Activated CD4-positive, alpha-beta T cell treated with anti-CD3 and anti-CD28 coated beads, Interleukin-2, amount 10 ng/mL, durations not matched to agents 24 days and 14 days (primary cell): ENCODE results near the gene FAM168A. TPM values are rescaled to one million over a fixed set of nuclear protein-coding genes. Genes with fewer than 3 reads are reported as not detected.

ENCODE experiments used
- DNase-seq: peaks from one replicate; pipeline ENCODE4 v3.0.0; 2022
- H3K27ac Mint-ChIP-seq: one replicate; pipeline ENCODE4 v1.8.0; 2022; ENCODE audit warnings: mild to moderate bottlenecking, mixed read lengths
- H3K27me3 Mint-ChIP-seq: one replicate; pipeline ENCODE4 v1.8.0; 2022; ENCODE audit warnings: mixed read lengths
- H3K36me3 Mint-ChIP-seq: one replicate; pipeline ENCODE4 v1.8.0; 2022; ENCODE audit warnings: low read depth, mild to moderate bottlenecking, mixed read lengths
- H3K4me1 Mint-ChIP-seq: one replicate; pipeline ENCODE4 v1.8.0; 2021; ENCODE audit warnings: mixed read lengths
- H3K4me3 Mint-ChIP-seq: one replicate; pipeline ENCODE4 v1.8.0; 2022; ENCODE audit warnings: mild to moderate bottlenecking, moderate library complexity, mixed read lengths
- H3K9me3 Mint-ChIP-seq: one replicate; pipeline ENCODE4 v1.8.0; 2021; ENCODE audit warnings: mixed read lengths
- intact Hi-C: fragments of 100-400 bp; cut with micrococcal nuclease; formaldehyde crosslinking; loops from one replicate; pipeline ENCODE4 v1.15.1; 2023
- total RNA-seq: library from RNA; stranded (reverse); gene quantifications from 2 replicates; pipeline ENCODE4 v1.2.3, GENCODE V29; 2022

Gene FAM168A
- total RNA-seq, 1 donor from 2014 or later: 19.8 TPM

DNA sequence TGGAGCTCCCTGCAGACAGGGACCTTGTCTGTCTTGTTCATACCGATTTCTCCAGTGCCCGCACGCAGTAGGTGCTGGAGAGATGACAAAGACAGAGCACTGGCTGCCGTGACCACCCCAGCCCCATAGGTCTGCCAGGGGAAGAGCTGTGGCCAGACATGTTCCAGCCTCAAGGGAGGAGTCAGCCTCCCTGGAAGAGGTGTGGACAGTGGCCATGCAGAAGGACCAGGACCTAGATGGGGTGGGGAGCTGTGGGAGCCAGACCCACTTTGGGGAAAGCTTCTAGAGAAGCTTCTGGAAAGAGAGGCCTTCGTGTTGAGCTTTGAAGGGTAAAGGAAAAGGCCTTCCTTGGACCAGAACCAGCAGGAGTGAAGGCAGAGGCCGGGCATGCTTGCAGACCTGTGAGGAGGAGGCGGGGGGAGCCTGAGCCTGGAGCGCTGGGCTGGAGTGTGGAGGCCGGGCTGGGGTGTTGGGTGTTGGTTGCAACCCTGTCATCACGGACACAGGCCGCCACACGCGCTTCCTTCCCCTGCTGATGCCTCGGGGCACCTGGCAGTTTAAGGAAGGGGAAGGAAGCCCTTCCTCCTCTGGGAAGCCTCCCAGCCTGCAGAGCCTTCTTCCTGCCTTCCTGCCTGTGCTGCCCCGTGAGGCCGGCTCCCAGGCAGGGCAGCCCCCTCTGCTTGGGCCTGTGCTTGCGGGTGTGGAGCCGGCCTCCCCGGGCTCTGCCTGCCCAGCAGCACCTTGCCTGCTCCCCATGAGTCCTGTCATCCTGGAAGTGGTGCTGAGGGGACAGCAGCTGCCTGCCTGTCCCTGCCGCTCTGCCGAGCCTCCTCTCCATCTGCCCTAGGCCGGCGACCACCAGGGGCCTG, 209.4 kb downstream of the FAM168A start:
- peaks cover 9% of the 10 kb centered on the region for H3K36me3 Mint-ChIP-seq
- no peaks in the 10 kb centered on the region for H3K9me3 Mint-ChIP-seq

DNA sequence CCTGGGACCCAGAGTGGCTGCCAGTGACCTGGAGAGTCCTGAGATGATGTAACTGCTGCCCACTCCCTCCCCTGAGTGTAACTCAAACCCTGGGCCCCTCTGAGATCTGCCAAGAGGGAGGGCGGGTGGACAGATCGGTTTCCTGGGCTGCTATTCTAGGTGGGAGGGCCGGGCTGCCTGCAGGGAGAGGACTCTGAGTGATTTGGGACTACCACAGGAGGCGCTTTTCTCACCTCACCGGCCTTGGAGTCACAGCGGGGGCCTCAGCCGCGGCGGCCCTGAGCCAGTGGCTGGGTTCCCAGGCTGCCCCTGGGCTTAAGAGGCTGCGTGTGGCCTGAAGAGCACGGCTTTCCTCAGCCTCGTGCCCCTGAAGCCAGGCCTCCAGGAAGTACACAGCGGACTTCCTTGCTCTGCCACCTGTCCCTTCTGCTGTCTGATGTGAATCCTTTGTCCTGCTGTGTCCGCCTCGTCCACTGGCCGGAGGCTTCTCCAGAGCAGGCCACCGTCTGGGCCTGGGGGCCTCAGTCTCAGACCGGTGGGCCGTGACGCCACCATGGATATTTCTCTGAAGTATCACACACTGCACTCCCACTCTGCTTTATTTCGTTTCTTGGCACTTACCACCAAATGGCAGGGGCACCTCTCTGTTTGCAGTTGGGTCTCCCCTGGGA, 210.2 kb downstream of the FAM168A start:
- no peaks in the 10 kb centered on the region for H3K27me3 Mint-ChIP-seq
- no peak overlapping the region for H3K27ac Mint-ChIP-seq
- DNase-seq: no peak
- H3K36me3 Mint-ChIP-seq: peaks cover 9% of the 10 kb centered on the region
- peaks cover 46% of the 10 kb centered on the region for H3K4me1 Mint-ChIP-seq
- no peaks in the 10 kb centered on the region for H3K9me3 Mint-ChIP-seq
- intact Hi-C loops: no loop called here
- no peak overlapping the region for H3K4me3 Mint-ChIP-seq

More for the DNA sequence above, 209.4 kb downstream of the FAM168A start:
- Mint-ChIP-seq H3K27ac (no peak overlapping the region), H3K27me3 (no peaks in the 10 kb centered on the region), H3K4me1 (peaks cover 42% of the 10 kb centered on the region), H3K4me3 (no peak overlapping the region)
- intact Hi-C loops: no loop called here
- no peak for DNase-seq

DNA sequence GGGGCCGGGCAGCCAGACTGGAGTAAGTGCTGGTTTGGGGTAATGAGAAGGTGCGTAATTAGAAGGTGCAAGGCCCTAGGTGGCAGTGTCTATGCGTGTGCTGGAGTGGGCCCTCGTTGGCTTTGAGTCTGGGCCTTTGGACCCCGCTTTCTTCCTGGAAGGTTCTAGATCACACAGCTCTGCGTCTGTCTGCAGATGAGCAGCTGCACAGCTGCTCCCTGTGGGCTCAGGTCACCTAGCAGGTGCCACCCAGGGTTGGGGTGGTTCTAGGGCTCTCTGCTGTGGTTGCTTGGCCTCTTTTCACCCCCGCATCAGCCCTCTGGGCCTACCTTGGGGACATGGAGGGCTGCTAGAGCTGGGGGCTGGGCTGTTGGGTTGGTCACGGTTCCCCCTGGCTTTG, 211.4 kb downstream of the FAM168A start:
- no peaks in the 10 kb centered on the region for H3K27me3 Mint-ChIP-seq
- H3K36me3 Mint-ChIP-seq: peaks cover 7% of the 10 kb centered on the region
- DNase-seq: no peak
- intact Hi-C loops: no loop called here
- no peak overlapping the region for H3K4me3 Mint-ChIP-seq
- H3K9me3 Mint-ChIP-seq: no peaks in the 10 kb centered on the region
- peaks cover 53% of the 10 kb centered on the region for H3K4me1 Mint-ChIP-seq
- H3K27ac Mint-ChIP-seq: peak overlapping the region; percentile 62

DNA sequence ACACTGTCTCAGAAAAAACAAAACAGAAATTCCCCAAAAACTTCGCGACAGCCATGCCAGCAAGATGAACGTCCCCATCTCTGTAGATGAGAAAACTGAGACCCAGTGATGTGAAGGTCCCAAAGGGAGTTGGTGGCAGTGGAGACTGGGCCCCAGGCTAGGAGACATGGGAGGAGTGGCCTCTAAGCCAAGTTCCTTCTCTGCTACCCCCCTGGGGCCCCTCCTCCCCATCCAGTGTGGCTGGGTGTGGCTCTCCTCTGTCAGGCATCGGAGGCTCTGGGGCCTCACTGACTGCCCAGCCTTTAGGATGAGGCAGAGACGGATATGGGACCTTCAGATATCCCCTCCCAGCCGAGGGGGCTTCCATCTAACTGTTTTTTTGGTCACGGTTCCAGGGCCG, 211.9 kb downstream of the FAM168A start:
- intact Hi-C loops: no loop called here
- Mint-ChIP-seq H3K4me1 (peaks cover 56% of the 10 kb centered on the region), H3K27ac (peak overlapping the region; percentile 75), H3K27me3 (no peaks in the 10 kb centered on the region), H3K9me3 (no peaks in the 10 kb centered on the region), H3K36me3 (peaks cover 7% of the 10 kb centered on the region), H3K4me3 (peak overlapping the region; percentile 59)
- DNase-seq: no peak

DNA sequence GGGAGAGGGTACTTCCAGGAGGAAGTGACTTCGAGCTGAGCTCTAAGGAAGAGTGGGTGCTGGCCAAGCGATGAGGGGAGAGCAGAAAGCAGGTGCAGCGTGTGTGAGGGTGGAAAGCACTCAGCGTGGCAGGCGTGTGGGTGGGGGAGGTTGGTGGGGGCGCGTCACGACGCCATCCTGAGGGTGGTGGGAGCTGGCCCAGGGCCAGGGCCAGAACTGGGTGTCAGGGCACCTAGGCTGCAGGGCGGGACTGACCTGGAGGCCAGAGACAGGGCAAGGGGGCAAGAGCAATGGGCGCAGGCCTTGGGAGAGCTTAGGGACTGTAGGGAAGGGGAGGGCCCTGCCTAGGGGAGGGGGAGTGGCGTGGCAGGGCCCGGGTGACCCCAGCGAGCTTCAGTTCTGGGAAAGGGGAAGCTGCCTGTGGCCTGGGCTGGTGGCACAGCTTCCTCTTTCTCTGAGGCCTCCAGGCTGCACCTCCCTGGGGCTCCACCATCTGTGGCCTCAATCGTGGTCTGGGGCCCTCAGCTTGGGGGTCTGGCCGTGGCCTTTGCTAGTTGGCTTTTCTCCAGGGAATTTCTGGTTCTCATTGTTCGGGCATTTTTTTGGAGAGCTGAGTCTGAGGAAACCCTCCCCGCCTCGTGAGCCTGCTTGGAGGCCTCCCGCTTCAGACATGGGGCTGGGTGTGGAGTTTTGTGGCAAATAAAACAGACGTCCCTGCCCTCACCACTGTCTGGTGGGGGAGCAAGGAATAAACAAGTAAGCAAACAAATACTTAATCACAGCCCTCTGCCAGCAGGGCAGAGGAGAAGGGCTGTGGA, 212.8 kb downstream of the FAM168A start:
- Mint-ChIP-seq H3K4me3 (peak overlapping the region; percentile 59), H3K4me1 (peaks cover 61% of the 10 kb centered on the region), H3K27me3 (no peaks in the 10 kb centered on the region), H3K9me3 (no peaks in the 10 kb centered on the region), H3K36me3 (peaks cover 7% of the 10 kb centered on the region), H3K27ac (peak overlapping the region; percentile 75)
- intact Hi-C loops: no loop called here
- DNase-seq: peak; percentile 75

DNA sequence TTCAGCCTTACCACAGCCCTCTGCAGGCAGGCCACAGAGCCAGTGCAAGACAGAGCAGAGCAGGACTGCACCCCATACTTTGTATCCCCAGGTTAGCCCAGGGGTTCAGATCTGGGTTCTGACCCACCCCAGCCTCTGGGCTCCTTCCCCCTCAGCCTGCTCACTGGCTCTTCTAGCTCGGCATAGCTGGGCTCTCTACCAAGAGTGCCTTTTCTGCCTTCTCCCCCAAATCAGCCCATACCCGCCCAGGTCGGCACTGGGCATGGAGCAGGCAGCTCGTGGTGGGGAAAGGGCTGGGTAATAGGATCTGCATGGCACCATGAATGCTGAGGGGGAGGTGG, 213.4 kb downstream of the FAM168A start:
- H3K27ac Mint-ChIP-seq: peak overlapping the region; percentile 75
- peak overlapping the region; percentile 59 for H3K4me3 Mint-ChIP-seq
- H3K36me3 Mint-ChIP-seq: peaks cover 6% of the 10 kb centered on the region
- intact Hi-C loops: no loop called here
- H3K27me3 Mint-ChIP-seq: no peaks in the 10 kb centered on the region
- peaks cover 58% of the 10 kb centered on the region for H3K4me1 Mint-ChIP-seq
- no peak for DNase-seq
- H3K9me3 Mint-ChIP-seq: no peaks in the 10 kb centered on the region

DNA sequence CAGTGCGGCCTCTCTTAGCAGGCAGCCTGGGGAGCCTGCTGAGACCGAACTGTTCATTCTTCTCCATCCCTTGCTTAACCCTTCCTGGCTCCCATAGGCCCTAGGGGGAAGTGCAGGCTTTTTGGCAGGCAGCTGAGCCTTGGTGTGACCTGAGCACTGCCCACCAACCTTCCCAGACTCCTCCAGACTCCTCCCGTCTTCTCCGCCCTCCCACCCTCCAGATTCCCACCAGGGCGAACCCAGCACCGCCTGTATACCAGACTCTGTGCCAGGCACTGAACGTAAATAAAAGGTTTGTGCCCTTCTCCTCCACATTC, 213.8 kb downstream of the FAM168A start:
- Mint-ChIP-seq H3K4me3 (peak overlapping the region; percentile 59), H3K27me3 (no peaks in the 10 kb centered on the region), H3K36me3 (peaks cover 6% of the 10 kb centered on the region), H3K9me3 (no peaks in the 10 kb centered on the region), H3K27ac (peak overlapping the region; percentile 75), H3K4me1 (peaks cover 57% of the 10 kb centered on the region)
- no peak for DNase-seq
- intact Hi-C loops: no loop called here

DNA sequence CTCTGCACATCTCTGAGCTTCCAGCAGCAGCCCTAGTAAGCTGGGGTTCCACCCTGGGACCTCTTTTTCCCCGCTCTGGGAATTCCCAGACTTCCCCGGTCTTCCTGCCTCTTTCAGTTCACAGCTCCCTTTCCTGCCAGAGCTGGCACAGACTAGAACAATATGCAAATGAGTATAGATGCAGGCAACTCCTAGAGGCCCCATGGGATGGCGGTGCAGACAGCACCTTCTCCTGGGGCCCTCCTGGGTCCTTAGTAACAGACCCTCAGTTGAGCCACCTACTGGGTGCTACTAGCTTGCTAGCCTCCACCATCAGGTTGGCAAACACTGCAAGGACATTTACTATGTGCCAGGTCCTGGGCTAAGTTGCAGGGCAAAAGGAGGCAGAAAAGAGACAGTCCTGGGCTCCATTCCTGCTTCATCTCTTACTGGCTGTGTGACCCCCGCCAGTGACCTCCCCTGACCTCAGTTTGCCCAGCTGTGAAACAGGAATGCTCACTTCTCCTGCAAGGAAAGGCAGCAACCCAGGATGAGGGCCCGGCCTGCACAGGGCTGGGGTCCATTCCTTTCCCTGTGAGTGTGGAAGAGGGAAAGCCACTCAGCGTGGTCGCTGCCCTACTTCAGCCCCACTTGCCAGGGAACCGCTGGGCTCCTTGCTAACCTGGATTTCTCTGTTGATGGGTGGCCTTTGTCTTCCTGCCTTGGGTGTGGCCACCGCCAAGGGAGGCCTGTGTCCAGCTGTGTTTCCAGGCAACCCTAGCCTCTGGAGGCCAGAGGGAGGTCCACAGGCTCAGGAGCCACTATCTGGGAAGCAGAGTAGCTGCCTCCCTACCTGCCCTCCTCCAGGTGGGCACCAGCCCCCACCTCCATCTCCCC, 214.4 kb downstream of the FAM168A start:
- Mint-ChIP-seq H3K4me1 (peaks cover 58% of the 10 kb centered on the region), H3K36me3 (peaks cover 9% of the 10 kb centered on the region), H3K9me3 (no peaks in the 10 kb centered on the region), H3K4me3 (peak overlapping the region; percentile 59), H3K27me3 (no peaks in the 10 kb centered on the region), H3K27ac (peak overlapping the region; percentile 75)
- intact Hi-C loops: no loop called here
- no peak for DNase-seq

DNA sequence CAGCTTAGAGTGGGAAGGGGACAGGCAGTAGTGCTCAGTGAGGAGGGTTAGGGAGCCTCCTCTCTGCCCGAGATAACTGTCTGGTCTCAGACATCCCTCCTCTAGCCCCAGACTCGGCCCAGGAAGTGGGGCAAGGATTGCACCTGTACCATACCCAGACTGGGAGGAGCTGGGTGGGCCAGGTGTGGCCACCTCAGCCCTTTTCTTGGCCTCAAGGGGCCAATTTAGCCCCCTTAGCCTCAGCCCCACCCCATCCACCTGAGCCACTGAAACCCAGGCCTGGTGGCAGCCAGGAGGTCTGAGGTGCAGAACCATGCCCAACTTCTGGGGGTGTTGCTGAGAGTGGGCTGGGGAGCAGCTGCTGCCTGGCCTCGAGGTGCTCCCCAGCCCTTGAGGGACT, 215.2 kb downstream of the FAM168A start:
- H3K4me1 Mint-ChIP-seq: peaks cover 65% of the 10 kb centered on the region
- H3K36me3 Mint-ChIP-seq: peaks cover 11% of the 10 kb centered on the region
- intact Hi-C loops: no loop called here
- no peak overlapping the region for H3K4me3 Mint-ChIP-seq
- no peak for DNase-seq
- H3K9me3 Mint-ChIP-seq: no peaks in the 10 kb centered on the region
- H3K27ac Mint-ChIP-seq: peak overlapping the region; percentile 25
- no peaks in the 10 kb centered on the region for H3K27me3 Mint-ChIP-seq

DNA sequence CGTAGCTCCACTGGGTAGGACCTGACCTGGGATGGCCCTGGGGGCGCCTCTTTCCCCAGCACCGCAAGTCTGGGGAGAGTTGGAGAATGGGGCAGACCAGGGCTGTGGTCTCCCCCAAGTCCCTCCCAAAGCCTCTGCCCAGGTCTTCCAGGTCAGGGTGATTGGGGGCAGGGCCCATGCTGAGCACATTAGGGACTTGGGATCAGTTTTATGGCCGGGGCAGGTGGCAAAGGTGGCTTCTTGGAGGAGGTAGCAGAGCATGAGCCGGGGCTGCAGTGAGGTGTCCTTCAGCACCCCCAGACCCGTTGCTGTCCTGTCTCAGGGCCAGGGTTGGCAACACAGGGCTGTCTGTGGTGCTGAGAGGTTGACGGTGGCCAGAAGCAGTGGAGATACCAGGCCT, 215.7 kb downstream of the FAM168A start:
- Mint-ChIP-seq H3K36me3 (peaks cover 12% of the 10 kb centered on the region), H3K27me3 (no peaks in the 10 kb centered on the region), H3K4me3 (no peak overlapping the region), H3K27ac (no peak overlapping the region), H3K9me3 (no peaks in the 10 kb centered on the region), H3K4me1 (peaks cover 67% of the 10 kb centered on the region)
- DNase-seq: no peak
- intact Hi-C loops: no loop called here

DNA sequence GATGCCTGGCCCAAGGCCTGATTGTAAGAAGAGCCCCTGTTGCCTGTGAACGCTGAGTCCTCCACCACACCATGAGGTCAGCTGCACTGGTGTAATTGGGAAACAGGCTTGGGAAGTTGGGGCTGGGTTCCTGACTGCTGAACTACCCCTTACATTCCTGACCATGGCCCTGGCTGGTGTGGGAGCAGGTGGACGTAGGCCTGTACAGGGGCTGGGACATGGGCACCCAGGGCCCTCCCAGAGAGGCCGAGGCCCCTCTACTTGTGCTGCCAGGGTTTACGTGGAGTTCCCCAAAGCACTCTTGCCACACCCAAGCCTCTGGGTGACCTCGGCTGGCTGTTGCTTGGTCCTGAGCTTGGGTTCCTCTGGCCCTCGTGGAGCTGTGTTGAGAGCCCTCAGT, 216.3 kb downstream of the FAM168A start:
- Mint-ChIP-seq H3K9me3 (no peaks in the 10 kb centered on the region), H3K36me3 (peaks cover 16% of the 10 kb centered on the region), H3K4me1 (peaks cover 68% of the 10 kb centered on the region), H3K27me3 (no peaks in the 10 kb centered on the region), H3K27ac (no peak overlapping the region), H3K4me3 (no peak overlapping the region)
- intact Hi-C loops: no loop called here
- DNase-seq: no peak

DNA sequence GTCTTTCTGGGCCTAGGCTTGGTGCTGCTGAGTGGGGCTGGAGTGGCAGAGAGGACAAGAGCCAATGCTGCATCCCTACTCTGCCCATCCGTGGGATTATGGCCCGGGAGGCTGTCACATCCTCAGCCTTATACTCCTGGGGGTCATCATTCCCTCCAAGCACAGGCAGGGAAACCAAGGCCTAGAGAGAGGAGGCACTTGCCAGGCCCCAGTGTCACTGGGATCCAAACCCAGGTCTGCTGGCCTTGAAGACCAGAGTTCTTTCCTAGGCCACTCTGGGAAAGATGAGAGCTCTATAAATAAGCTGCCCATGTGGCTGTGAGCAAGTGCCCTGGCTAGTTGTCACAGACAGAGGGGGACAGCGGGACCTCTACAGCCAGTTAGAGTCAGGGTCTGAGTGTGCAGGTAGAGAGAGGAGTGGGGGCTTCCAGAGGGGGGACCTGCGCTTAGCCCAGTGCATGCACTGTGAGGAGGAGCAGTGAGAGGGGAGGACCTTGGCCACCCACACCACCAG, 217.0 kb downstream of the FAM168A start:
- DNase-seq: no peak
- no peaks in the 10 kb centered on the region for H3K27me3 Mint-ChIP-seq
- H3K9me3 Mint-ChIP-seq: no peaks in the 10 kb centered on the region
- peaks cover 62% of the 10 kb centered on the region for H3K4me1 Mint-ChIP-seq
- intact Hi-C loops: no loop called here
- H3K36me3 Mint-ChIP-seq: peaks cover 16% of the 10 kb centered on the region
- no peak overlapping the region for H3K4me3 Mint-ChIP-seq
- H3K27ac Mint-ChIP-seq: peak overlapping the region; percentile 37

DNA sequence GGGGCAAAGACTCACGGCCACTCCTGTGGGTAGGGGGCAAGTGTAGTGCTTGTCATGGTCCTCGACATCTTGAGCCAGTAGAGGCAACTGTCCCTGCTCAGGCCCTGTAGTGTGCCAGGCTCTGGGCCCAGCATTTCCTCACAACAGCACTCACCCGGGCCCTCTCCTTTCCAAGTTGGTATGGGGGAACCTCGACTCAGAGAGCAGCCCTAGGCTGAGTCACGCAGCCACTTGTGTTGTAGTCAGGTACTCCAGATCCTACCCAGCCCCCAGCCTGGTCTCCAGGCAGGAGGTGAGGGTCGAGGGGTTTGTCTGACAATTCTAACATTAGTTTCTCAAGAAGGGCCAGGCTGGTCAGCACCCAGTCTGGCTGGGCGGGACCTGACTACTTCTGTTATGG, 217.6 kb downstream of the FAM168A start:
- DNase-seq: no peak
- H3K27ac Mint-ChIP-seq: no peak overlapping the region
- peaks cover 62% of the 10 kb centered on the region for H3K4me1 Mint-ChIP-seq
- H3K27me3 Mint-ChIP-seq: no peaks in the 10 kb centered on the region
- peaks cover 16% of the 10 kb centered on the region for H3K36me3 Mint-ChIP-seq
- no peak overlapping the region for H3K4me3 Mint-ChIP-seq
- intact Hi-C loops: no loop called here
- no peaks in the 10 kb centered on the region for H3K9me3 Mint-ChIP-seq
